Testis (tissue), 2 donors: ENCODE data around the gene UGT1A4.

ENCODE experiments used
- CTCF ChIP-seq, 3 experiments: fragments of 450-650 bp in 2 of 3; fragments of 200-600 bp in 1 of 3; sonication (generic) in 1 of 3; IDR thresholded peaks; one replicate each; pipeline ENCODE4 v1.5.1; 2016 to 2019; ENCODE audit warnings: antibody characterized with exemption in 3 of 3, mild to moderate bottlenecking in 2 of 3, moderate library complexity in 1 of 3
- POLR2A ChIP-seq: fragments of 450-650 bp; IDR thresholded peaks from one replicate; pipeline ENCODE4 v1.6.1; 2017; ENCODE audit warnings: antibody characterized with exemption, mild to moderate bottlenecking, moderate library complexity

DNA sequence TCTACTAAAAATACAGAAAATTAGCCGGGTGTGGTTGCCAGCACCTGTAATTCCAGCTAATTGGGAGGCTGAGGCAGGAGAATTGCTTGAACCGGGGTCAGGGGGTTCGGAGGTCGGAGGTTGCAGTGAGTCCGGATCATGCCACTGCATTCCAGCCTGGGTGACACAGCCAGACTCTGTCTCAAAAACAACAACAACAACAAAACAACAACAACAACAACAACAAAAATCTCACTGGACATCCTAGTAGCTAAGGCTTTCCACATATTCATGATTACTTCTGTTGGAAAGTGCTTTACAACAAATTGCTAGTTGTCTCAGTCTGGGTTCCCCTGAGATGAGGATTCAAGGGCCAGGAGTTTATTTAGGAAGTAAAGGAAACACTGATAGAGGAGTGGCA lies 55.3 kb downstream of the UGT1A4 start:
- no peak for TF ChIP-seq CTCF (IDR thresholded peaks at IDR 0.05)
- TF ChIP-seq POLR2A: no peak
